HepG2 (cell line): ENCODE results near the gene IL1RAPL1. TPM values are rescaled to one million over a fixed set of nuclear protein-coding genes. Genes with fewer than 3 reads are reported as not detected.

ENCODE experiments used
- ATAC-seq: fragments of 200-7000 bp; cut with Tn5 transposase; 3 replicates; pipeline ENCODE4 v1.9.1; 2020; ENCODE audit warnings: mild to moderate bottlenecking, moderate library complexity
- BruUV-seq: library from RNA; stranded (reverse); fragments of 400-500 nt; replicated peaks from 2 replicates; lab custom pipeline; 2021; lab: Mats Ljungman, UMichigan
- CTCF ChIA-PET: fragments of 300-600 bp; formaldehyde crosslinking; extraction: SDS; loops from one replicate; lab custom pipeline; 2021; ENCODE audit warnings: low total read pairs, inconsistent platforms, low intra/inter-chr PET ratio; lab: Yijun Ruan, JAX
- POLR2A ChIA-PET: fragments of 350-600 bp; sonication (Branson Sonifier 250); formaldehyde crosslinking; loops from one replicate; lab custom pipeline; 2020; ENCODE audit warnings: antibody characterized with exemption, inconsistent platforms; lab: Yijun Ruan, JAX
- DNase-seq: peaks from one replicate; pipeline ENCODE4 v3.0.0-alpha.2; 2015; ENCODE audit warnings: low spot score
- FAIRE-seq: peaks from 3 replicates; lab custom pipeline; 2011; peaks lifted over from hg19 to GRCh38; lab: Jason Lieb, UNC
- H2AFZ ChIP-seq: one replicate; pipeline ENCODE4 v1.6.1; 2011; ENCODE audit warnings: low read length, inconsistent platforms
- H3K27ac ChIP-seq: fragments of 300-600 bp; 3 replicates; pipeline ENCODE4 v1.8.0; 2011; ENCODE audit warnings: mixed run types, mild to moderate bottlenecking, mixed read lengths, low read length, inconsistent platforms; ENCODE audit not compliant: insufficient read depth; ENCODE audit errors: extremely low read length
- H3K27me3 ChIP-seq, 2 experiments: fragments of 200-600 bp in 1 of 2; 2 replicates in 1 of 2; 3 replicates in 1 of 2; pipeline versions ENCODE4 v1.6.0 to v1.8.0; 2011; ENCODE audit warnings: low read length in 2 of 2, mild to moderate bottlenecking in 2 of 2, moderate library complexity in 2 of 2, inconsistent platforms in 1 of 2; ENCODE audit not compliant: insufficient read depth in 2 of 2, control insufficient read depth in 1 of 2
- H3K36me3 ChIP-seq, 2 experiments: fragments of 200-600 bp in 1 of 2; replicated peaks in 1 of 2; 2 replicates in 1 of 2; 3 replicates in 1 of 2; pipeline versions ENCODE4 v1.5.1 to v1.8.0; 2011; ENCODE audit warnings: low read length in 2 of 2, inconsistent platforms in 1 of 2; ENCODE audit not compliant: insufficient read depth in 2 of 2, control insufficient read depth in 1 of 2
- H3K4me1 ChIP-seq: 2 replicates; pipeline ENCODE4 v1.5.1; 2012; ENCODE audit warnings: low read length, inconsistent platforms; ENCODE audit not compliant: insufficient read depth
- H3K4me2 ChIP-seq: 2 replicates; pipeline ENCODE4 v1.6.0; 2011; ENCODE audit warnings: low read depth, low read length, inconsistent platforms
- H3K4me3 ChIP-seq, 3 experiments: fragments of 200-600 bp in 1 of 3; sonication (generic), shearing (Covaris generic) in 1 of 3; replicated peaks in 1 of 3; 2 replicates each; pipeline ENCODE4 v1.5.1; 2011 to 2016; ENCODE audit warnings: low read length in 3 of 3, inconsistent platforms in 2 of 3, low read depth in 2 of 3, mild to moderate bottlenecking in 2 of 3, control low read depth in 1 of 3, mixed read lengths in 1 of 3; ENCODE audit not compliant: insufficient read depth in 1 of 3
- H3K79me2 ChIP-seq: one replicate; pipeline ENCODE4 v1.6.1; 2011; ENCODE audit warnings: low read length, inconsistent platforms; ENCODE audit not compliant: insufficient read depth
- H3K9ac ChIP-seq: 2 replicates; pipeline ENCODE4 v1.6.0; 2011; ENCODE audit warnings: mild to moderate bottlenecking, low read depth, low read length, inconsistent platforms; ENCODE audit not compliant: insufficient read depth
- H3K9me3 ChIP-seq: 2 replicates; pipeline ENCODE4 v1.5.1; 2012; ENCODE audit warnings: mild to moderate bottlenecking, low read length
- H4K20me1 ChIP-seq: 2 replicates; pipeline ENCODE4 v1.6.0; 2011; ENCODE audit warnings: inconsistent platforms, mild to moderate bottlenecking, low read length, moderate library complexity; ENCODE audit not compliant: insufficient read depth
- BORCS8-MEF2B ChIP-seq: sonication (generic); formaldehyde crosslinking; IDR thresholded peaks from 2 replicates; pipeline ENCODE4 v1.8.0; 2022; ENCODE audit warnings: mild to moderate bottlenecking, missing genetic modification reagents
- CBX1 ChIP-seq: IDR thresholded peaks from one replicate; pipeline ENCODE4 v1.6.1; 2016; ENCODE audit warnings: antibody characterized with exemption, low read depth
- DR1 ChIP-seq: sonication (generic); formaldehyde crosslinking; IDR thresholded peaks from 2 replicates; pipeline ENCODE4 v1.8.0; 2021; ENCODE audit warnings: mild to moderate bottlenecking, missing genetic modification reagents, inconsistent platforms
- HDAC1 ChIP-seq: sonication (generic); formaldehyde crosslinking; IDR thresholded peaks from 2 replicates; pipeline ENCODE4 v1.5.1; 2020; ENCODE audit warnings: mild to moderate bottlenecking, missing genetic modification reagents
- MAZ ChIP-seq, 2 experiments: sonication (generic) in 1 of 2; formaldehyde crosslinking in 1 of 2; IDR thresholded peaks; 2 replicates each; pipeline versions ENCODE4 v1.5.0 to v1.6.1; 2012 to 2020; ENCODE audit warnings: low read depth in 2 of 2, mild to moderate bottlenecking in 2 of 2, borderline replicate concordance in 1 of 2, improper control_type of control experiment in 1 of 2, low read length in 1 of 2, missing genetic modification reagents in 1 of 2, moderate library complexity in 1 of 2
- SOX13 ChIP-seq, 3 experiments: fragments of 450-650 bp in 1 of 3; sonication (generic) in 1 of 3; formaldehyde crosslinking in 1 of 3; IDR thresholded peaks in 2 of 3; conservative IDR thresholded peaks in 1 of 3; 2 replicates each; pipeline versions ENCODE4 v1.5.0 to v1.6.1; 2016 to 2020; ENCODE audit warnings: antibody characterized with exemption in 1 of 3, mild to moderate bottlenecking in 1 of 3, missing compliant biosample characterization in 1 of 3, missing genetic modification reagents in 1 of 3, moderate library complexity in 1 of 3
- WIZ ChIP-seq: sonication (generic); formaldehyde crosslinking; IDR thresholded peaks from 2 replicates; pipeline ENCODE4 v1.5.1; 2020; ENCODE audit warnings: mild to moderate bottlenecking, missing genetic modification reagents
- XRCC5 ChIP-seq: fragments of 200-400 bp; formaldehyde crosslinking; optimal IDR thresholded peaks from 2 replicates; pipeline ENCODE3; 2017; ENCODE audit warnings: mild to moderate bottlenecking, low read length
- ZFP90 ChIP-seq: sonication (generic); formaldehyde crosslinking; IDR thresholded peaks from 2 replicates; pipeline ENCODE4 v1.8.0; 2022; ENCODE audit warnings: missing genetic modification reagents, mild to moderate bottlenecking, inconsistent platforms, borderline replicate concordance
- ZMYM2 ChIP-seq: sonication (generic); formaldehyde crosslinking; IDR thresholded peaks from 2 replicates; pipeline ENCODE4 v1.8.0; 2022; ENCODE audit warnings: mild to moderate bottlenecking, missing genetic modification reagents
- ZNF264 ChIP-seq: sonication (generic); formaldehyde crosslinking; IDR thresholded peaks from 2 replicates; pipeline ENCODE4 v1.4.0; 2020; ENCODE audit warnings: missing genetic modification reagents
- ZNF547 ChIP-seq: sonication (generic); formaldehyde crosslinking; IDR thresholded peaks from 2 replicates; pipeline ENCODE4 v1.5.1; 2020; ENCODE audit warnings: mild to moderate bottlenecking, missing genetic modification reagents
- ZNF703 ChIP-seq: sonication (generic); formaldehyde crosslinking; IDR thresholded peaks from 2 replicates; pipeline ENCODE4 v1.5.1; 2020; ENCODE audit warnings: missing genetic modification reagents, mild to moderate bottlenecking, moderate library complexity, borderline replicate concordance
- WGBS: methylation state at CpG from one replicate; pipeline ENCODE4 v1.1.6; 2017; ENCODE audit warnings: low lambda C conversion rate; 5-methylcytosine and 5-hydroxymethylcytosine counted together
- in situ Hi-C: cut with HindIII; loops from 2 replicates; pipeline ENCODE4 v1.10.0; 2017; ENCODE audit warnings: low pct_unique_long_range_greater_than_20kb; ENCODE audit not compliant: extremely low pct_ligation_motif_present
- intact Hi-C: fragments of 100-400 bp; cut with micrococcal nuclease; formaldehyde crosslinking; loops from one replicate; pipeline ENCODE4 v1.10.0; 2022; ENCODE audit not compliant: unreplicated experiment
- polyA plus RNA-seq, 8 experiments: library from polyadenylated mRNA; depleted of rRNA in 3 of 8; stranded (reverse) in 7 of 8; unstranded in 1 of 8; fragments of >200 nt; fragmentation: Illumina TruSeq in 4 of 8; extraction: Trizol in 4 of 8; gene quantifications; 2 replicates each; pipeline versions ENCODE4 v1.2.1 to v1.2.3, GENCODE V29; 2011 to 2016; ENCODE audit warnings: low read depth in 4 of 8, missing spikeins in 1 of 8, mixed read lengths in 1 of 8; ENCODE audit not compliant: insufficient read depth in 1 of 8
- total RNA-seq, 5 experiments: library from RNA; depleted of rRNA; stranded (reverse); fragments of >200 nt; fragmentation: Illumina TruSeq; extraction: Trizol; gene quantifications; 2 replicates each; pipeline ENCODE4 v1.2.3, GENCODE V29; 2016; ENCODE audit warnings: low read depth in 1 of 5
- TF ChIP-seq, protein P1 (sequence below): sonication (generic); formaldehyde crosslinking; IDR thresholded peaks from 2 replicates; pipeline ENCODE4 v1.9.0; 2022; ENCODE audit warnings: low read depth, missing genetic modification reagents
- TF ChIP-seq, protein P2 (sequence below): sonication (generic); formaldehyde crosslinking; IDR thresholded peaks from 2 replicates; pipeline ENCODE4 v1.4.0; 2020; ENCODE audit warnings: missing genetic modification reagents; ENCODE audit errors: not compliant biosample characterization
- TF ChIP-seq, protein P3 (sequence below): sonication (generic); formaldehyde crosslinking; IDR thresholded peaks from 2 replicates; pipeline ENCODE4 v1.8.0; 2022; ENCODE audit warnings: missing genetic modification reagents, mild to moderate bottlenecking, inconsistent platforms, borderline replicate concordance

The IL1RAPL1 gene
- total and polyA plus RNA-seq, 2 of the 13 experiments (the other 11 are each of a cell fraction or from before 2014, with no cell fraction given), result 0.04 TPM; not detected in 1

DNA sequence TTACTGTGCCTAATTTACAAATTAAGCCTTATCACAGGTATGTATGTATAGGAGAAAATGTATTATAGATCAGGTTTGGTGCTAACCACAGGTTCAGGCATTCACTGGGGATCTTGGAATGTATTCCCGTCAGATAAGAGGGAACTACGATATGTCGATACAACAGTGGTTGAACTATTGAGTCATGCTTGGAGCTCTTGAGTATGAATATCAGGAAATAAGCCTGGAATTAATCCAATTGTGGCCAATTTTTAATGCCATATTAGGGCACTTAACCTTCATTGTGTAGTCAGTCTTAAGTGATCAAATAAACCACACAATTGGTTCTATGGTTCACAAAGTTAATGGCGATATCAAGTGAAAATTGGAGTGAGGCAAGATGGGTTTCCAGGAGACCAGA, 556.5 kb downstream of the IL1RAPL1 start:
- ATAC-seq (no peak), FAIRE-seq (no peak), DNase-seq (no peak)
- no peak overlapping the region for H3K4me2 ChIP-seq
- ChIA-PET POLR2A (no interaction called here), CTCF (no interaction called here)
- H3K4me3 ChIP-seq, result no peak overlapping the region
- H3K9ac ChIP-seq, result no peak overlapping the region
- no peaks in the 10 kb centered on the region for H3K4me1 ChIP-seq
- H3K9me3 ChIP-seq, result no peaks in the 10 kb centered on the region
- TF ChIP-seq, protein P1, sequence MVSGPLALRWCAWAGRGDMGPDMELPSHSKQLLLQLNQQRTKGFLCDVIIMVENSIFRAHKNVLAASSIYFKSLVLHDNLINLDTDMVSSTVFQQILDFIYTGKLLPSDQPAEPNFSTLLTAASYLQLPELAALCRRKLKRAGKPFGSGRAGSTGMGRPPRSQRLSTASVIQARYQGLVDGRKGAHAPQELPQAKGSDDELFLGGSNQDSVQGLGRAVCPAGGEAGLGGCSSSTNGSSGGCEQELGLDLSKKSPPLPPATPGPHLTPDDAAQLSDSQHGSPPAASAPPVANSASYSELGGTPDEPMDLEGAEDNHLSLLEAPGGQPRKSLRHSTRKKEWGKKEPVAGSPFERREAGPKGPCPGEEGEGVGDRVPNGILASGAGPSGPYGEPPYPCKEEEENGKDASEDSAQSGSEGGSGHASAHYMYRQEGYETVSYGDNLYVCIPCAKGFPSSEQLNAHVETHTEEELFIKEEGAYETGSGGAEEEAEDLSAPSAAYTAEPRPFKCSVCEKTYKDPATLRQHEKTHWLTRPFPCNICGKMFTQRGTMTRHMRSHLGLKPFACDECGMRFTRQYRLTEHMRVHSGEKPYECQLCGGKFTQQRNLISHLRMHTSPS (CRISPR knock-in tag), result no peak
- TF ChIP-seq ZFP90 (CRISPR knock-in tag) (no peak), ZNF264 (CRISPR knock-in tag) (no peak), XRCC5 (no peak), DR1 (CRISPR knock-in tag) (no peak), ZNF547 (CRISPR knock-in tag) (no peak), CBX1 (no peak), WIZ (CRISPR knock-in tag) (no peak), HDAC1 (CRISPR knock-in tag) (no peak), MAZ (IDR thresholded peaks at IDR 0.05; ENCODE audit: borderline replicate concordance, low read depth, low read length) (no peak), MAZ (CRISPR knock-in tag; IDR thresholded peaks at IDR 0.05; ENCODE audit: low read depth) (no peak), ZNF703 (CRISPR knock-in tag) (no peak), SOX13 (IDR thresholded peaks at IDR 0.05) (no peak), SOX13 (CRISPR knock-in tag; conservative IDR thresholded peaks at IDR 0.05 in 1 of 2, IDR thresholded peaks at IDR 0.05 in 1 of 2) (no peak), BORCS8-MEF2B (CRISPR knock-in tag) (no peak), ZMYM2 (CRISPR knock-in tag) (no peak)
- TF ChIP-seq, protein P2, sequence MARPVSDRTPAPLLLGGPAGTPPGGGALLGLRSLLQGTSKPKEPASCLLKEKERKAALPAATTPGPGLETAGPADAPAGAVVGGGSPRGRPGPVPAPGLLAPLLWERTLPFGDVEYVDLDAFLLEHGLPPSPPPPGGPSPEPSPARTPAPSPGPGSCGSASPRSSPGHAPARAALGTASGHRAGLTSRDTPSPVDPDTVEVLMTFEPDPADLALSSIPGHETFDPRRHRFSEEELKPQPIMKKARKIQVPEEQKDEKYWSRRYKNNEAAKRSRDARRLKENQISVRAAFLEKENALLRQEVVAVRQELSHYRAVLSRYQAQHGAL (CRISPR knock-in tag), result no peak
- TF ChIP-seq, protein P3, sequence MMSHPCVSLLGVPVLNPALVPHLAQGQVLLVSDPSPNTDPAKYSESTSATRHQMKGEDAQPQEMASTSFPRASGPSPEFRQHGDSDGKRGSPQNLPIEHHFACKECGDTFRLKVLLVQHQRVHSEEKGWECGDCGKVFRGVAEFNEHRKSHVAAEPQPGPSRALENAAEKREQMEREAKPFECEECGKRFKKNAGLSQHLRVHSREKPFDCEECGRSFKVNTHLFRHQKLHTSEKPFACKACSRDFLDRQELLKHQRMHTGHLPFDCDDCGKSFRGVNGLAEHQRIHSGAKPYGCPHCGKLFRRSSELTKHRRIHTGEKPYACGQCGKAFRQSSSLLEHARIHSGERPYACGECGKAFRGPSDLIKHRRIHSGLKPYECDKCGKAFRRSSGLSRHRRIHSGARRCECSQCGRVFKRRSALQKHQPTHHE, result no peak
- no peaks in the 10 kb centered on the region for H4K20me1 ChIP-seq
- no peaks in the 10 kb centered on the region for H3K79me2 ChIP-seq
- intact Hi-C loops, result no loop called here
- H3K27ac ChIP-seq, result no peak overlapping the region
- no TSS peak for BruUV-seq
- H3K36me3 ChIP-seq, result no peaks in the 10 kb centered on the region
- in situ Hi-C loops, result no loop called here
- H2AFZ ChIP-seq, result no peak overlapping the region
- no peaks in the 10 kb centered on the region for H3K27me3 ChIP-seq
- 64% methylated on average over 4 of the region's 4 CpGs for WGBS
